Choroid plexus epithelial cell (primary cell): ENCODE data around the gene AHCYL2.
"Not testable (repeated sequence)": the region's sequence is repeated elsewhere in the genome, so short reads cannot be mapped to it uniquely, and the experiment has no call there.

Source experiments
- DNase-seq: peaks from one replicate; pipeline ENCODE4 v3.0.0-alpha.2; 2010; ENCODE audit warnings: low read depth
- H3K4me3 ChIP-seq: 2 replicates; pipeline ENCODE4 v1.5.1; 2011; ENCODE audit warnings: low read depth, mild to moderate bottlenecking, control low read depth, low read length, moderate library complexity
- CTCF ChIP-seq: conservative IDR thresholded peaks from 2 replicates; pipeline ENCODE4 v1.5.1; 2011; ENCODE audit warnings: low read depth, mild to moderate bottlenecking, control low read depth, inconsistent platforms, low read length, moderate library complexity

The AHCYL2 gene

GRCh38 chr7:129436335-129436923 lies 211.6 kb downstream of the AHCYL2 start:
- no peak for TF ChIP-seq CTCF

GRCh38 chr7:129437190-129437589 lies 212.4 kb downstream of the AHCYL2 start:
- no peak overlapping the region for H3K4me3 ChIP-seq
- no peak for TF ChIP-seq CTCF
- no peak for DNase-seq

More at GRCh38 chr7:129436335-129436923, 211.6 kb downstream of the AHCYL2 start:
- no peak for DNase-seq
- no peak overlapping the region for H3K4me3 ChIP-seq

- TF ChIP-seq CTCF: no peak
- H3K4me3 ChIP-seq: no peak overlapping the region
- no peak for DNase-seq
Measured at GRCh38 chr7:129438281-129438838, 213.5 kb downstream of the AHCYL2 start.

GRCh38 chr7:129438839-129439651 lies 214.2 kb downstream of the AHCYL2 start:
- no peak overlapping the region for H3K4me3 ChIP-seq
- peak; percentile 86 for DNase-seq
- TF ChIP-seq CTCF: no peak

- no peak overlapping the region for H3K4me3 ChIP-seq
- DNase-seq: no peak
- no peak for TF ChIP-seq CTCF
Measured at GRCh38 chr7:129439963-129440625, 215.3 kb downstream of the AHCYL2 start.

- TF ChIP-seq CTCF: no peak
- no peak overlapping the region for H3K4me3 ChIP-seq
- DNase-seq: no peak
Measured at GRCh38 chr7:129443612-129444011, 218.8 kb downstream of the AHCYL2 start.

- not testable (repeated sequence) for H3K4me3 ChIP-seq, DNase-seq
Measured at GRCh38 chr7:129444776-129445175, 219.9 kb downstream of the AHCYL2 start.

- H3K4me3 ChIP-seq, DNase-seq: not testable (repeated sequence)
Measured at GRCh38 chr7:129446925-129447324, 222.1 kb downstream of the AHCYL2 start.

- not testable (repeated sequence) for H3K4me3 ChIP-seq, DNase-seq
Measured at GRCh38 chr7:129447445-129447844, 222.6 kb downstream of the AHCYL2 start.

- H3K4me3 ChIP-seq, DNase-seq: not testable (repeated sequence)
Measured at GRCh38 chr7:129448608-129449007, 223.8 kb downstream of the AHCYL2 start.
